ENCODE results near the gene PPP1R16B. TPM values are rescaled to one million over a fixed set of nuclear protein-coding genes. Genes with fewer than 3 reads are reported as not detected.
A peak's percentile ranks its signal among the peaks of the same experiment; 100 is the strongest.

PPP1R16B gene
- total RNA-seq, 6 donors from 2014 or later: 7.4 to 16.8 (median 8.8) TPM

- Histone ChIP-seq H3K4me3 (no peak overlapping the region), H3K27me3 (no peaks in the 10 kb centered on the region), H3K27ac (peak overlapping the region in 1 of 4 donors; percentile 48), H3K36me3 (no peaks in the 10 kb centered on the region), H3K9me3 (no peaks in the 10 kb centered on the region), H3K4me1 (peaks cover 0 to 13% (median 3%) of the 10 kb centered on the region in 4 donors)
- no peak for DNase-seq
- 18 to 31% methylated on average over 4 of the region's 4 CpGs for WGBS, 2 donors
- TF ChIP-seq POLR2AphosphoS5 (IDR thresholded peaks at IDR 0.05): no peak
- TF ChIP-seq, protein P1, sequence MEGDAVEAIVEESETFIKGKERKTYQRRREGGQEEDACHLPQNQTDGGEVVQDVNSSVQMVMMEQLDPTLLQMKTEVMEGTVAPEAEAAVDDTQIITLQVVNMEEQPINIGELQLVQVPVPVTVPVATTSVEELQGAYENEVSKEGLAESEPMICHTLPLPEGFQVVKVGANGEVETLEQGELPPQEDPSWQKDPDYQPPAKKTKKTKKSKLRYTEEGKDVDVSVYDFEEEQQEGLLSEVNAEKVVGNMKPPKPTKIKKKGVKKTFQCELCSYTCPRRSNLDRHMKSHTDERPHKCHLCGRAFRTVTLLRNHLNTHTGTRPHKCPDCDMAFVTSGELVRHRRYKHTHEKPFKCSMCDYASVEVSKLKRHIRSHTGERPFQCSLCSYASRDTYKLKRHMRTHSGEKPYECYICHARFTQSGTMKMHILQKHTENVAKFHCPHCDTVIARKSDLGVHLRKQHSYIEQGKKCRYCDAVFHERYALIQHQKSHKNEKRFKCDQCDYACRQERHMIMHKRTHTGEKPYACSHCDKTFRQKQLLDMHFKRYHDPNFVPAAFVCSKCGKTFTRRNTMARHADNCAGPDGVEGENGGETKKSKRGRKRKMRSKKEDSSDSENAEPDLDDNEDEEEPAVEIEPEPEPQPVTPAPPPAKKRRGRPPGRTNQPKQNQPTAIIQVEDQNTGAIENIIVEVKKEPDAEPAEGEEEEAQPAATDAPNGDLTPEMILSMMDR (IDR thresholded peaks at IDR 0.05): no peak
- TF ChIP-seq EP300 (IDR thresholded peaks at IDR 0.05): no peak
- TF ChIP-seq POLR2A (IDR thresholded peaks at IDR 0.05): no peak
- ATAC-seq (ENCODE audit: low FRiP score in 2 of 2): no peak
These were observed 6.3 kb upstream of the PPP1R16B start for GRCh38 chr20:38799203-38799602.

GRCh38 chr20:38800882-38801281 is 4.6 kb upstream of the PPP1R16B start:
- 93 to 95% methylated on average over 3 of the region's 3 CpGs for WGBS, 2 donors
- ATAC-seq (ENCODE audit: low FRiP score in 2 of 2) (no peak), DNase-seq (no peak)
- no peak overlapping the region for H3K4me3 ChIP-seq
- no peaks in the 10 kb centered on the region for H3K36me3 ChIP-seq
- H3K4me1 ChIP-seq: peaks cover 11 to 24% (median 14%) of the 10 kb centered on the region in 4 donors
- no peaks in the 10 kb centered on the region for H3K9me3 ChIP-seq
- TF ChIP-seq POLR2AphosphoS5 (IDR thresholded peaks at IDR 0.05): no peak
- TF ChIP-seq POLR2A (IDR thresholded peaks at IDR 0.05): no peak
- TF ChIP-seq, protein P1 (IDR thresholded peaks at IDR 0.05): no peak
- TF ChIP-seq EP300 (IDR thresholded peaks at IDR 0.05): no peak
- no peak overlapping the region for H3K27ac ChIP-seq
- peaks cover 0 to 8% (median 3%) of the 10 kb centered on the region in 4 donors for H3K27me3 ChIP-seq

DNA sequence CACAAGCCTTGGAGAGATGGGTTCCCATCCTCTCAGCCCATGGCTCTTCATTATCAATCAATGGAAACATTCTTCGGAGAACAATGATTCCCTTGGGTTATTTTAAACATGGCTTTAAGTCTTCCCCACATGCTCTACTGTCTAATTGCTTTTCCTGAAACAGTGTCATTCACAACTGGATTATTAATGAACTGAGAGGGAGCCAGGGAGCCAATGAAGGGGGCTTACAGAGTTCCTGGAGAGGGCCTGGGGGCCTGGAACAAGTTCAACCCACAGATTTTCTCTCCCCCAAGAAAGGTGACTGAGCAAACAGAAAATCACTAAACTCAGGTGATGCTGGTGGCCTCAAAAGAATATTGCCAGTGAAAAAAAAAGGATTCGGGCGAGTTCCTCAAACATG is 1.3 kb upstream of the PPP1R16B start:
- 66 to 78% methylated on average over 3 of the region's 3 CpGs for WGBS, 2 donors
- no peaks in the 10 kb centered on the region for H3K9me3 ChIP-seq
- H3K36me3 ChIP-seq: no peaks in the 10 kb centered on the region
- DNase-seq (no peak), ATAC-seq (ENCODE audit: low FRiP score in 2 of 2) (no peak)
- peaks cover 0 to 20% (median 14%) of the 10 kb centered on the region in 4 donors for H3K27me3 ChIP-seq
- no peak overlapping the region for H3K4me3 ChIP-seq
- TF ChIP-seq POLR2A (IDR thresholded peaks at IDR 0.05) (no peak), POLR2AphosphoS5 (IDR thresholded peaks at IDR 0.05) (no peak), EP300 (IDR thresholded peaks at IDR 0.05) (no peak)
- TF ChIP-seq, protein P1 (IDR thresholded peaks at IDR 0.05): no peak
- H3K27ac ChIP-seq: peak overlapping the region; percentile 81 to 90 (median 84)
- peaks cover 32 to 47% (median 35%) of the 10 kb centered on the region in 4 donors for H3K4me1 ChIP-seq

DNA sequence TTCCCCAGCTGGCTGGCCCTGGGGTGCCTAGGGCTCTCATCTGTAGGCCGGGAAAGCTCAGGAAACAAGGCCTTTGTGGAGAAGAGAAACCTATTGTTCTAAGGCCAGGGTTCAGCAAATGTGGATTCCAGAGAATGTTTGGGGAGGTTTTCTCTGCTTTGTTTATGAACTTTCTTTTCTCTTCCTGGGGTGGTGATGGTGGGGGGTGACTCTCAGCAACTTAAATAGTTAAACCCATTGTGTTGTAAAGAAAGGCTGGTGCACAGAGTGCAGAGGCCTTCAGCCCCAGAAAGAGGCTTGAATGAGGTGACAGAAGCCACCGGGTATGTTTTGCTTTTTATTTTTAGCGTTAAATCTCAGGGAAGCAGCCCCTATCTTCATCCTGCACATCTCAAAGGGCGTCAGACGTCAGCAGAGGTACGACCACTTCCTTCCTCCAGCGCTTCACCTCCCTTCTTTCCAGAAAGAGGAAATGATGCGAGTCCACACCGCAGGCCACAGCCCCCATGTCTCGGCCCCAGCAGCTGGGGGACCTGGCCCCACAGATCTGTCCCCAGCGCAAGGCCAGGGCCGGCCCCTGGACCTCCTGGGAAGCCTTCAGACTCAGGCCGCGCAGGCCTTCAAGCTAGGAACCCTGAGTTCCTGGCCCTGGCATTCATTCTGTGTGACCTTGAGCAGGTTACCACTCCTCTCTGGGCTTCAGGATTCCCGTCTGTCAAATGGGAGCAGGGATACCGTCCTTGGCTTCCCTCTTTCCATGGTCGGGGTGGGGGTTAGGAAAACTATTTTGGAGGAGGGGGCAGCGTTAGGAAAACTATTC is 605 bp upstream of the PPP1R16B start:
- H3K4me1 ChIP-seq: peaks cover 32 to 43% (median 35%) of the 10 kb centered on the region in 4 donors
- peak; percentile 38 to 77 for DNase-seq
- H3K36me3 ChIP-seq: no peaks in the 10 kb centered on the region
- WGBS, 2 donors: 41 to 45% methylated on average over 16 to 18 of the region's 18 CpGs
- peaks cover 0 to 20% (median 14%) of the 10 kb centered on the region in 4 donors for H3K27me3 ChIP-seq
- H3K27ac ChIP-seq: peak overlapping the region; percentile 81 to 90 (median 84)
- peak; percentile 40 to 60 for ATAC-seq (ENCODE audit: low FRiP score in 2 of 2)
- H3K4me3 ChIP-seq: peak overlapping the region in 3 of 4 donors; percentile 61 to 71 (median 62)
- no peaks in the 10 kb centered on the region for H3K9me3 ChIP-seq
- TF ChIP-seq, protein P1 (IDR thresholded peaks at IDR 0.05): no peak
- TF ChIP-seq EP300 (IDR thresholded peaks at IDR 0.05): peak in 1 of 4 donors; percentile 80
- TF ChIP-seq POLR2A (IDR thresholded peaks at IDR 0.05): no peak
- peak; percentile 20 to 46 for TF ChIP-seq POLR2AphosphoS5 (IDR thresholded peaks at IDR 0.05)

All from upper lobe of left lung (tissue), 6 donors.